Natural killer cell (primary cell): ENCODE data around the gene POC1B. TPM values are rescaled to one million over a fixed set of nuclear protein-coding genes. Genes with fewer than 3 reads are reported as not detected.
A peak's percentile ranks its signal among the peaks of the same experiment; 100 is the strongest.

Source experiments
- ATAC-seq, 3 donors: fragments of 150-1000 bp in 2 of 3; fragments of 200-7000 bp in 1 of 3; cut with Tn5 transposase; 1 replicate in 1 of 3; 2 replicates in 2 of 3; pipeline ENCODE4 v1.10.0; 2021; ENCODE audit warnings: mild to moderate bottlenecking in 2 of 3, moderate library complexity in 2 of 3
- DNase-seq, 2 donors: peaks; one replicate each; pipeline versions ENCODE4 v3.0.0 to v3.0.0-alpha.2; 2013 to 2021; ENCODE audit warnings: mixed read lengths in 1 of 2
- H3K27ac ChIP-seq: one replicate; pipeline ENCODE4 v1.5.1; 2013; ENCODE audit warnings: mild to moderate bottlenecking, low read length
- H3K27me3 ChIP-seq: one replicate; pipeline ENCODE4 v1.6.1; 2013; ENCODE audit warnings: low read length; ENCODE audit not compliant: control insufficient read depth, insufficient read depth
- H3K36me3 ChIP-seq: one replicate; pipeline ENCODE4 v1.6.1; 2013; ENCODE audit warnings: low read length; ENCODE audit not compliant: control insufficient read depth, insufficient read depth
- H3K4me1 ChIP-seq: one replicate; pipeline ENCODE4 v1.6.1; 2013; ENCODE audit warnings: low read length; ENCODE audit not compliant: control insufficient read depth, insufficient read depth
- H3K4me3 ChIP-seq: one replicate; pipeline ENCODE4 v1.5.1; 2013; ENCODE audit warnings: low read length
- H3K9me3 ChIP-seq: one replicate; pipeline ENCODE4 v1.6.1; 2013; ENCODE audit warnings: low read length; ENCODE audit not compliant: control insufficient read depth, insufficient read depth
- H3K27ac Mint-ChIP-seq, 2 donors: one replicate each; pipeline ENCODE4 v1.8.0; 2022; ENCODE audit warnings: mild to moderate bottlenecking in 2 of 2, mixed read lengths in 2 of 2, moderate library complexity in 1 of 2
- H3K27me3 Mint-ChIP-seq, 2 donors: one replicate each; pipeline ENCODE4 v1.8.0; 2022; ENCODE audit warnings: low read depth in 2 of 2, mixed read lengths in 2 of 2
- H3K36me3 Mint-ChIP-seq: one replicate; pipeline ENCODE4 v1.8.0; 2022; ENCODE audit warnings: mixed read lengths
- H3K4me1 Mint-ChIP-seq, 2 donors: one replicate each; pipeline ENCODE4 v1.8.0; 2022; ENCODE audit warnings: mixed read lengths in 2 of 2
- H3K4me3 Mint-ChIP-seq: one replicate; pipeline ENCODE4 v1.8.0; 2022; ENCODE audit warnings: mild to moderate bottlenecking, moderate library complexity, mixed read lengths
- H3K9me3 Mint-ChIP-seq, 2 donors: one replicate each; pipeline ENCODE4 v1.8.0; 2022; ENCODE audit warnings: mixed read lengths in 2 of 2
- CTCF ChIP-seq: fragments of 200-600 bp; IDR thresholded peaks from one replicate; pipeline ENCODE4 v1.8.0; 2022; ENCODE audit warnings: antibody characterized with exemption
- WGBS: methylation state at CpG from one replicate; pipeline ENCODE4 v1.1.7; 2013; ENCODE audit warnings: missing lambda C conversion rate; ENCODE audit not compliant: insufficient coverage; 5-methylcytosine and 5-hydroxymethylcytosine counted together
- intact Hi-C: fragments of 100-400 bp; cut with micrococcal nuclease; formaldehyde crosslinking; loops from one replicate; pipeline ENCODE4 v1.14.2; 2022
- total RNA-seq, 4 donors: library from RNA; stranded (reverse); fragments of 120-200 nt in 1 of 4; gene quantifications; one replicate each; pipeline versions ENCODE4 v1.2.3 to v1.2.4, GENCODE V29; 2013 to 2022

Gene POC1B
- total RNA-seq, 3 donors from 2014 or later (not counting 1 experiment from before 2014, with no cell fraction given), result 29.8 to 40.9 (median 38.0) TPM

DNA sequence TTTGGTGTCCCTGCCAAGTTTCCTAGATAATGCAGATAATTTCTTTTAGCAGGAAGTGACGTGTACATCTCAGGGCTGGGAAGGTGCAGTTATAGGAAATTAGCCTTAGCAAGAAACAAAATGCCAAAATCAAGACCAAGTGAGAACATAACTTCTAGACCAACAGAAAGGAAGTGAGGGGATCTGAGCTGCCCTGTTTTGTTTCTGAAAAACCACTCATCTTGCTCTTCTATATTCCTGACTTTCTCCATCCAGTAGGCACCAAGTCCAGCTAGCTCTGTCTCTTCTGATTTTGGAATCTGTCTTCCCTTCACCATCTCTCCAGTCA lies 149.7 kb downstream of the POC1B start:
- no peak for TF ChIP-seq CTCF
- no peak overlapping the region for H3K4me3 ChIP-seq
- 50% methylated on average over 1 of the region's 1 CpG for WGBS
- DNase-seq (no peak), ATAC-seq (peak; percentile 40 to 52 (median 41))
- no peaks in the 10 kb centered on the region for H3K36me3 ChIP-seq
- Mint-ChIP-seq H3K4me3 (peak overlapping the region; percentile 51), H3K27ac (peak overlapping the region; percentile 80), H3K4me1 (peaks cover 18 to 19% of the 10 kb centered on the region in 2 donors), H3K9me3 (no peaks in the 10 kb centered on the region), H3K36me3 (no peaks in the 10 kb centered on the region), H3K27me3 (no peaks in the 10 kb centered on the region)
- intact Hi-C loops, result no loop called here
- peak overlapping the region; percentile 2 for H3K27ac ChIP-seq
- no peaks in the 10 kb centered on the region for H3K9me3 ChIP-seq
- H3K4me1 ChIP-seq, result peaks cover 11% of the 10 kb centered on the region
- H3K27me3 ChIP-seq, result no peaks in the 10 kb centered on the region

DNA sequence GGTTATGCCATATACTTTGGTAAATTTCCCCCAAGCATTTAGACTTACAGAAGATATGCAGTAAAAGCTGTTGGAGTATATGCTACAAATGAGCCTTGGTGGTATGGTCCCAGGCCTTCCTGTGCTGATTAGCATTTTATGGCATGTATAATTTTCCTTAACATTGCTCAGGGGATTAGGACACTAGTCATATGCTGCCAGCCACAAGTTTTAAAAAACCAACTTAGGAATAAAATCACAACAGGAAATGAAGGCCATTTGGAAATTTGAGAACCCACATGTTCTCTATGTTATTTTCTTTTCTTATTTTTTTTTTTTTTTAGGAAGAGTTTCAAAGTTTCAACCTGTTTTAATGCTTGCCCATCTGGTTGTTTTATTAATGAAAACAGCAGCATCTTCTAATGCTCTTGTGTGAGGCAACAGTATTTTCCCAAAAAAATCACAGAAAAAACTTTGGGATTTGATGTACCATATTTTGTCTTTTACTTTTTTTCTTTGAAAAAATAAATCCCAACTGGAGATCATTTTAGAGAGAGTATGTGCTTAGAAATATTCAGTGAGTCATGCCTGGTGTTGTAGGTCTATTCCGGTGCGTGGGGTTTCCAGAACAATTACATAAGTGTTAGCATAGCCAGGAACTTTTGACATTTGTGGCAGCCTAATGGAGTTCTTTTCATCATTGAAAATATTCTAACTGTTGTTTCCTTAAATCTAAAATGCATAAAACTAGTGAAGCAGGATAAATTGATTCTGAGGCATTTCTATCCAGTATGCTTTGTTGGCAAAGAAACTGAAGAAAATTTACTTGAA lies 151.9 kb downstream of the POC1B start:
- Histone ChIP-seq H3K27ac (no peak overlapping the region), H3K4me1 (peaks cover 11% of the 10 kb centered on the region), H3K4me3 (no peak overlapping the region), H3K36me3 (no peaks in the 10 kb centered on the region), H3K9me3 (no peaks in the 10 kb centered on the region), H3K27me3 (no peaks in the 10 kb centered on the region)
- Mint-ChIP-seq H3K27me3 (no peaks in the 10 kb centered on the region), H3K4me1 (peaks cover 24 to 27% of the 10 kb centered on the region in 2 donors), H3K4me3 (no peak overlapping the region), H3K36me3 (no peaks in the 10 kb centered on the region), H3K9me3 (no peaks in the 10 kb centered on the region), H3K27ac (no peak overlapping the region)
- TF ChIP-seq CTCF, result no peak
- WGBS, result 100% methylated on average over 2 of the region's 2 CpGs
- ATAC-seq (no peak), DNase-seq (no peak)
- intact Hi-C loops, result no loop called here

- H3K4me3 ChIP-seq, result no peak overlapping the region
- peaks cover 24 to 27% of the 10 kb centered on the region in 2 donors for H3K4me1 Mint-ChIP-seq
- H3K4me1 ChIP-seq, result peaks cover 11% of the 10 kb centered on the region
- ATAC-seq (no peak), DNase-seq (no peak)
- peak overlapping the region in 1 of 2 donors; percentile 25 for H3K27ac Mint-ChIP-seq
- no peak for TF ChIP-seq CTCF
- H3K27ac ChIP-seq, result no peak overlapping the region
- no peak overlapping the region for H3K4me3 Mint-ChIP-seq
- WGBS, result 89% methylated on average over 6 of the region's 6 CpGs
- no peaks in the 10 kb centered on the region for H3K27me3 ChIP-seq
- H3K9me3 ChIP-seq, result no peaks in the 10 kb centered on the region
- H3K27me3 Mint-ChIP-seq, result no peaks in the 10 kb centered on the region
- intact Hi-C loops, result no loop called here
- no peaks in the 10 kb centered on the region for H3K9me3 Mint-ChIP-seq
- no peaks in the 10 kb centered on the region for H3K36me3 Mint-ChIP-seq
- H3K36me3 ChIP-seq, result no peaks in the 10 kb centered on the region
Observed at GRCh38 chr12:89372584-89373370, 153.1 kb downstream of the POC1B start.
